K562 (cell line): ENCODE measurements around the gene TBX3.

Experiments used
- NR2C2 ChIP-seq, 2 experiments: fragments of 200-800 bp in 1 of 2; sonication (Bioruptor generic) in 1 of 2; sonication (generic) in 1 of 2; formaldehyde crosslinking in 1 of 2; IDR thresholded peaks; 2 replicates each; pipeline versions ENCODE4 v1.6.1 to v1.8.0; 2016 to 2022; ENCODE audit warnings: mild to moderate bottlenecking in 1 of 2, missing compliant biosample characterization in 1 of 2, missing genetic modification characterization in 1 of 2, missing genetic modification reagents in 1 of 2
- POLR2AphosphoS2 ChIP-seq: IDR thresholded peaks from 2 replicates; pipeline ENCODE4 v1.6.1; 2012; ENCODE audit warnings: low read length, improper control_type of control experiment
- TBP ChIP-seq: optimal IDR thresholded peaks from 2 replicates; pipeline ENCODE3; 2011; ENCODE audit warnings: low read depth, low read length, improper control_type of control experiment
- TF ChIP-seq, protein P1 (sequence below), 3 experiments: IDR thresholded peaks in 2 of 3; conservative IDR thresholded peaks in 1 of 3; 2 replicates each; pipeline ENCODE4 v1.5.1; 2011 to 2012; ENCODE audit warnings: low read length in 3 of 3, mild to moderate bottlenecking in 3 of 3, control low read depth in 2 of 3, improper control_type of control experiment in 1 of 3, inconsistent platforms in 1 of 3, low read depth in 1 of 3, mixed read lengths in 1 of 3, moderate library complexity in 1 of 3; ENCODE audit not compliant: insufficient read depth in 2 of 3

DNA sequence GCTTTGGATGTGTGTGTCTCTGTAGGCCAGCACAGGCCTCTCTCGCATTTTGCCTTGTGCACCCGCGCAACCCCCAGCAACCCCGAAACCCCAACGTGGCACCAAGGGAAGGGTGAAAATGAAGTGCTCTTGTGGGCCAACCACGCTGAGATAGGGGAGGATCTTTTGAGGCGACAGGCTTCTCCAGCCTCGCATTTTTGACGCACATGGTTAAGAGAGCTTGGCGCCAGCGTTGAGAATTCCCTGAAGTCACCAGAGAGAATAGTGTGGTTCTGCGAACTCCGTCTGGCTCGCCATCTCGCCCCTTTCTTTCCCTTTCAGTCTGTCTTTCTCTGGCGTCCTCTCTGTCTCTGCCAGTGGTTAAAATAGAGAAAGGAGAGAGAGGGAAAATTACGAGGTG lies 1.9 kb upstream of the TBX3 start:
- TF ChIP-seq POLR2AphosphoS2: no peak
- TF ChIP-seq, protein P1, sequence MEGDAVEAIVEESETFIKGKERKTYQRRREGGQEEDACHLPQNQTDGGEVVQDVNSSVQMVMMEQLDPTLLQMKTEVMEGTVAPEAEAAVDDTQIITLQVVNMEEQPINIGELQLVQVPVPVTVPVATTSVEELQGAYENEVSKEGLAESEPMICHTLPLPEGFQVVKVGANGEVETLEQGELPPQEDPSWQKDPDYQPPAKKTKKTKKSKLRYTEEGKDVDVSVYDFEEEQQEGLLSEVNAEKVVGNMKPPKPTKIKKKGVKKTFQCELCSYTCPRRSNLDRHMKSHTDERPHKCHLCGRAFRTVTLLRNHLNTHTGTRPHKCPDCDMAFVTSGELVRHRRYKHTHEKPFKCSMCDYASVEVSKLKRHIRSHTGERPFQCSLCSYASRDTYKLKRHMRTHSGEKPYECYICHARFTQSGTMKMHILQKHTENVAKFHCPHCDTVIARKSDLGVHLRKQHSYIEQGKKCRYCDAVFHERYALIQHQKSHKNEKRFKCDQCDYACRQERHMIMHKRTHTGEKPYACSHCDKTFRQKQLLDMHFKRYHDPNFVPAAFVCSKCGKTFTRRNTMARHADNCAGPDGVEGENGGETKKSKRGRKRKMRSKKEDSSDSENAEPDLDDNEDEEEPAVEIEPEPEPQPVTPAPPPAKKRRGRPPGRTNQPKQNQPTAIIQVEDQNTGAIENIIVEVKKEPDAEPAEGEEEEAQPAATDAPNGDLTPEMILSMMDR (IDR thresholded peaks at IDR 0.05 in 2 of 3, conservative IDR thresholded peaks at IDR 0.05 in 1 of 3; ENCODE audit: insufficient read depth in 2 of 3, low read depth in 1 of 3, low read length in 3 of 3): no peak
- no peak for TF ChIP-seq TBP
- TF ChIP-seq NR2C2 (CRISPR knock-in tag; IDR thresholded peaks at IDR 0.05): no peak
- no peak for TF ChIP-seq NR2C2 (tag; IDR thresholded peaks at IDR 0.05)
